Anterior cingulate cortex (tissue), 58 donors: ENCODE results near the gene NFATC4.

ENCODE experiments used
- DNase-seq, 58 donors: peaks; one replicate each; lab custom pipeline; 2025; lab: John Stamatoyannopoulos, UW

Gene NFATC4

GRCh38 chr14:24367514-24368211 is at the start of gene NFATC4:
Gene NFATC4, plus strand, starts transcription at chr14:24368184. Its CDS starts 157 bp downstream, at chr14:24368341.
- peak in 35 of 58 donors; percentile 8 to 59 (median 30) for DNase-seq

GRCh38 chr14:24321212-24321975 is 46.6 kb upstream of the NFATC4 start:
- no peak for DNase-seq

- no peak for DNase-seq
Measured at GRCh38 chr14:24322672-24323071, 45.3 kb upstream of the NFATC4 start.

GRCh38 chr14:24323341-24323740 is 44.6 kb upstream of the NFATC4 start:
- no peak for DNase-seq

- no peak for DNase-seq
Measured at GRCh38 chr14:24324024-24324423, 44.0 kb upstream of the NFATC4 start.

- no peak for DNase-seq
Measured at GRCh38 chr14:24325041-24325530, 42.9 kb upstream of the NFATC4 start.

- no peak for DNase-seq
Measured at GRCh38 chr14:24325963-24326362, 42.0 kb upstream of the NFATC4 start.

GRCh38 chr14:24327303-24327702 is 40.7 kb upstream of the NFATC4 start:
- DNase-seq = no peak

GRCh38 chr14:24327914-24328313 is 40.1 kb upstream of the NFATC4 start:
- DNase-seq = peak in 21 of 58 donors; percentile 9 to 65 (median 34)

GRCh38 chr14:24329073-24329663 is 38.8 kb upstream of the NFATC4 start:
- no peak for DNase-seq

GRCh38 chr14:24329736-24330135 is 38.2 kb upstream of the NFATC4 start:
- peak in 1 of 58 donors; percentile 18 for DNase-seq

GRCh38 chr14:24330973-24331674 is 36.9 kb upstream of the NFATC4 start:
- DNase-seq = no peak

- DNase-seq = no peak
Measured at GRCh38 chr14:24331731-24332267, 36.2 kb upstream of the NFATC4 start.

GRCh38 chr14:24332268-24332993 is 35.6 kb upstream of the NFATC4 start:
- DNase-seq = peak in 34 of 58 donors; percentile 5 to 56 (median 36)

GRCh38 chr14:24334431-24335291 is 33.3 kb upstream of the NFATC4 start, which contains the start of gene ADCY4:
Gene ADCY4, minus strand, starts transcription at chr14:24335071. Its CDS starts 419 bp downstream, at chr14:24334652.
- no peak for DNase-seq

GRCh38 chr14:24335461-24336171 is 32.4 kb upstream of the NFATC4 start:
- DNase-seq = no peak

- no peak for DNase-seq
Measured at GRCh38 chr14:24337144-24337823, 30.7 kb upstream of the NFATC4 start.
